Ureter (tissue), 1 donor: ENCODE results near the gene PRSS38. TPM values are rescaled to one million over a fixed set of nuclear protein-coding genes. Genes with fewer than 3 reads are reported as not detected.

Experiments used
- DNase-seq: peaks from one replicate; pipeline ENCODE4 v3.0.0-alpha.2; 2020; ENCODE audit warnings: low spot score
- total RNA-seq: library from RNA; stranded (reverse); gene quantifications from one replicate; pipeline ENCODE4 v1.2.4, GENCODE V29; 2023
- donor health status: DM: yes; HTN: yes; CAD: no.

The PRSS38 gene
- total RNA-seq, 1 donor from 2014 or later = not detected

DNA sequence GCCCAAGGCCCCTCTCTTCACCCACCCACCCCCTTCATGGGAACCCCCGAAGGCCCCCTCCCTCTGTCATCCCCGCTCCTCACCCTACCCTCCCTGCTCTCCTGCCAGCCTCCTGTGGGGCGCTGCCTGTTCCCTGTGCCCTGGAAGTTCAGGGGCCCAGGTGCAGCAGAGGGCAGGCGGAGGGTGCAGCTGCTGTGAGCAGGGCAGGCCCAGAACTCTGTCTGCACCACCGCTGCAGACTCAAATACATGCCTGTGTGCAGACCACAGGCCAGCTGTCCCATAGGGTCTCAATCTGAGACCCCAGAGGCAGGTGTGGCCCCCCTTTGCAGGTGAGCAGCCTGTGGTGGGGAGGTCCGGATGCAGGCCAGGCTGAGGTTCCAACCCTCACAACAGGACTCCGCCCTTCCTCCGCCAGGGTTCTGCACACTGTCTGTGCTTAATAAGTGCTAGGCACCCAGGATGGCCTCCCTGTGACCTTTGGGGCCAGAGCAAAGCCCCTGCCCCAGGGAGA, 69.7 kb downstream of the PRSS38 start:
- DNase-seq = no peak

DNA sequence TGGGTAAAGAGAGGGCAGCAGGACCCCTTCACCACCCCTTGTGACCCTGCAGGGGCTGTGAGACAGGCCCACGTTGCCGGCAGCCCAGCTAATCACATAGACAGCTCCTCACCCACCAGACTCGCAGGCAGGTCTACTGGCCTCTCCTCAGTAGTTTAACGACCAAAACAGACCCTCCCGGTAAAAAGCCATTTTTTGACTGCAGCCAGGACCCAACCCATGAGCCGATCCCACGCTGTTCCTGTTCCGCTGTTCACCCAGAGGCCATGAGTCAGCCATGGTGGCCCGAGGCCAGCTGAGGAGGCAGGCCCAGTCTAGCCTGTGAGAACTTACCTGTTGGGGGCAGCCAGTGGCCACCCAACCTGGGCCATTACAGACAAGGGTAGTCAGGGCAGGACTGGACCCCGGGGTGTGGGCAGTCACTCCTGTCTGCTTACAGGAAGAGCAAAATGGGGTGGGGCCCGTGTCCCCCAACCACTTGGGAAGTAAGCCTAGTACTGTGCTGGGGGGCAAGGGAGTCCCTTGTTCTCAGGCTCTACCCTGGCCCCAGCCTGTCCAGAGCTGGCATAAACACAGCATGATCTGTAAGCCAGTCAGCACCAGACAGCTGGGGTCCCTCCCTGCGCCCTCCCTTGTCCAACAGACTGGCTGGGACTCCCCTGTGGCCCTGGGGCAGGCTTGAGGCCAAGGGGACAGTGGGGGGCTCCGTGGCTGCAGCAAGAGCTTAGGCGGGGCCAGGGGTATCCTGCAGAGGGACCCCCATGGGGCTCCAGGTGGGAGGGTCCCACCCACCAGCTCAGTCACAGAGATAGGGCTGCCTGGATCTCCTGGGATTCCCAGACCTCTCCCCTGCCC, 70.4 kb downstream of the PRSS38 start:
- DNase-seq = peak; percentile 90

DNA sequence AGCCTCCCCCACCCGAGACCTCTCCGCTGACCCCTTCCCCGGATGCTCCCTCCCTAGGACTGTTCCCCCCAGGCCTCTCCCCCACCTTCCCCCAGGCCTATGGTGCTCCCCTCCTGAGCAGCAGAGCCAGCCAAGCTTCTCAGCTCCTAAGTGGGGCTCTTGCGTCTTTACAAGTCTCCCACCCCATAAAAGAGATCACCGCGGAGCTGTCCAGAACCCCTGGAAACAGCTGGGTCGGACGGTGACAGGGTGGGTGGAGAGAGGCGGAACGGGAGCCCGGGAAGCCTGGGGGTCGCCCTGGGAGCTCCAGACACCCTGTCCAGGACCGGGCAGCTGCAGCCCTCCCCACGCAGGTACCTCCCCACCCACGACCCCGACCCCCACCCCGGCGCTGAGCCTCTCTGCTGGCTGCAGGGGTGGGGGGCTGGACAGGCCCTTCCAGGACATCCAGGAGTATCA, 71.1 kb downstream of the PRSS38 start:
- DNase-seq = peak; percentile 42

DNA sequence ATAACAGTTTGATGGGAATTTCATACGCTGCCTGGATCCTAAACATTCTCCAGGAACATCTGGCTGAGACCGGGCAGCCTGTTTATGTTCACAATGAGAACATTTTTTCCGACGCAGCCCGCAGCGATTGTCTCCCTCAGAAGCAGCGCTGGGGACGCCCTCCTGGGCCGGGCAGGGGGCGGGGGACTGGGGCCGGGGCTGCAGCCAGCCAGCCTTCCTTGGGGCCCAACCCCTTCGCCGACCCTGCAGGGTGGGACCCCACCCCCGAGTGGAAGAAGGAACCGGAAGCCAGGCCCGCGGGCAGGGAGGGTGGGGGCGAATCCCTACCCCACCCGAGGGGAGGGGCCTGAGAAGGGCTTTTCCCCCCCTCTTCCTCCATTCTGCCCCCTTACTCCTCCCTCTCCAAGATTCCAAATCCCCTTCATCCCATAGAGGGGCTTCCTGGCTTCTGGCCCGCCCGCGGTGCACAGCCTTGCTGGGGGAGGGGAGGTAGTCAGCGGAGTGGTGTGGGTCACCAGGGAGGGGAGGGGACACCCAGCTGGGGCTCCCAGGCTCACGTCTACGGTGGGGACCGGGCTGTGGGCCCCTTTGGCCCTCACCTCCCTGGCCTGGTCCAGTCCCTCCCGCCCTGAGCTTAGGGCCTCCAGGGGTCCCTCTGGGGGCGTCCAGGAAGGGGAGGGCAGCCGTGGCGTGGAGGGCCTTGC, 71.7 kb downstream of the PRSS38 start:
- peak; percentile 85 for DNase-seq

DNA sequence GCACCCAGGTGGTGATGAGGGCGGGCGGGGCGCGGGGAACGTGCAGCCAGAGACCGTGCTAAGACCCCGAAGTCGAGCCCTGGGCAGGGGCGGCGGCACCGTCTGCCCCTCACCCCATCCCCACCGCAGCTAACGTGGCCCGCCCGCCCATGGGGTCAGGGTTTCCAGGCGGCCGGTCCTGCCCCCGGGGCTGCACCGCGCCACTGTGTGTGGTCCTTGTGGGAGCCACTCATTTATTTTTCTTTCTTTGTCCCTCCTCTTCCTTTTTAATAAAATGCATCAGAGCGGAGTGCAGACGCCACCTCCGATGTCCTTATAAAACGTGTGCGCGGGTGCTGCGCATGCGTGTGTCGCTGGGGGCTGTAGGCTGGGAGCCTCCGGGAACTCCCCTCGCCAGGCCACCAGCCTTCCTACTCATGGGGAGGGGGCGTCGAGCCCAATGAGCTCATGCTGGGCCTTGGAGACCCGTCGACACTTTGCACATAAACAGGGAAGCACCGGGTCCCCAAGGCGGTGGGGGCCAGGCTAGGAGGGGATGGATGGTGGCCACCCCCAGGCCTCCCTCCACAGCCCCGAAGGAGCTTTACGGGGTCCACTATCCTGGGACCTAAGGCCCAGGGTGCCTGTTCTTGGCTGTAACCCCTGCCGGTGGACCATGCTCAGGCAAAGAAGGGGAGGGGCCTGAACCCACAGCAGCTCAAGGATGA, 72.4 kb downstream of the PRSS38 start:
- peak; percentile 67 for DNase-seq

DNA sequence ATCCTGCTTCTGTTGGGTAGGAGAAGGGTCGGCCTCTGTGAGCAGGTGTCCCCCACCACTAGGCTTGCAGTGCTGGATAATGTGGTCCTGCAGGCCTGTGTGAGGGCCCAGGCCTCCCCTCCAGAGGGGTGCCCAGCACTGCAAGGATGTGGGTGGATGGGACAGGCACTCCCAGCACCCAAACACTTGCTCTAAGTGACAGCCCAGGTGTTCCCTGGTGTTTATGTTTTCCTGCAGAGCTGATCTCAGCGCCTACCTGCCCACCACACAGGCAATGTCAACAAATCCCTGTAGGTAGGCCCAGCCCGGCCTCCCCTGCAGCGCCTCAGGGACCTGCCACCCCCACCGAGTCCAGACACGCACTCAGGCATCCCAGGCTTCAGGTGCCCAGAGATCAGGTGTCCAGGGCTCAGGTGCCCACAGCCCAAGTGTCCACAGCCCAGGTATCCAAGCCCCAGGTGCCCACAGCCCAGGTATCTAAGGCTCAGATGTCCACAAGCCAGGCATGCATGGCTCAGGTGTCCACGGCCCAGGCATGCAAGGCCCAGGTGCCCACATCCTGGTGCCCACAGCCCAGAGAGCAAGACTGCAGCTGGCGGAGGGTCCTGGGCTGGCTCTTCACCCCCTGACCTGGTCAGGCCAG, 73.0 kb downstream of the PRSS38 start:
- DNase-seq = no peak

DNA sequence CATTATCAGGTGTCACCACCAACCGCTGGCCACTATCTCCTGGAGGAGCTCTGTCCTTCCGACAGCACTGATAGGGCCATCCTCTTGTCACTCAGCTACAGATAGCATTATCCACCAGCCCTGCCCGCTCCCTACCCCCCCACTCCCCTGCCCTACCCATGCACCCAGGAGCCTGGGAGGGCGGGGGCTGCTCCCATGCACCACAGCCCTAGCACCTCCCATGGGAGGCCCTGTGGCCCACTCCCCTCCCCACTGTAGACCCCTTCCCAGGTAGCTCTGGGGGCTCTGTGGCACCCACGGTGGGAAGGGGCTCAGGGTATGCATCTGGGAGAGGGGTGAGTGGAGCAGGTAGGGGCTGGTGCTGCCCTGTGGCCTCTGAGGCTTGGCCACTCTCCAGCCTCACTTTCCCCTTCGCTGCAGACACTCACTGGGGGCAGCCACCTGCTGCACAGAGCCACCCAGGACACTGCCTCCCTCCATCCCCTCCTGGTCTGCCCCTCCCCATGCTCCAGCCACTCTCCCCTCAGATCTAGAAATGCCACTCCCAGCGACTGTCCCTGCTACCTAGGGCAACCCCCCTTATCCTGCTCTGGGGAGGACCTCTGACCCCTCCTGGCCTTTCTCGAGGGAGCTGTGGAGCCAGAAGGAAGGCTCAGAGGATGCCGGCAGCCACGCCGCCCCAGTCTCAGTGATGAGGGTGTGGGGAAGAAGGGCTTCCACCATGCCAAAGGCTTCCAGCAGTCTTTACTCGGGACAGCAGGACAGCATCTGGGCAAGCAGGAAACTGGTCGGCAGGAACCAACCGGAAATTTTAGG, 73.8 kb downstream of the PRSS38 start:
- DNase-seq = no peak

DNA sequence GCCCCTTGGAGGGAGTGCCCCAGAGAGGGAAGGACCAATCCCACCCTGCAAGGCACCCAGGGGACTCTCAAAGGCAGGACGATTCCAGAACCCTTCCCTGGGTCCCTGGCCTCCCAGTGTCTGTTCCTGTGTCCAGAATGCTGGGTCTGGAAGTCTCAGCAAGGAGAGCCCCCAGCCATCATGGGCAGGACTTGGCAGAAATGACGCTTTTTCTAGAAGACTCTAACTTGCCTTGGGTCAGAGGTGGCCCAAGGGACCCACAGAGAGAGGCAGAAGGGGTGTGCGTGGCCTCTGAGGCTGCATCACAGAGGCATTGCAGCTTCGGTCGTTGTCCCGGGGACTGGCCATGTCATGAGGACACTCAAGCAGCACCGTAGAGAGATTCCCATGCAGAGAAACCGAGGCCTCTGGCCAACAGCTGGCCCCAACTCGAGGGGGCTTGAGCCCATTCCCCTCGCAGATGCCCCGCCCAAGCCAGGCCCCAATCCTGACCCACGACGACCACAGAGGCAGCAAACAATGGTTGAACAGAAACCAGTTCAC, 74.5 kb downstream of the PRSS38 start:
- peak; percentile 42 for DNase-seq

DNA sequence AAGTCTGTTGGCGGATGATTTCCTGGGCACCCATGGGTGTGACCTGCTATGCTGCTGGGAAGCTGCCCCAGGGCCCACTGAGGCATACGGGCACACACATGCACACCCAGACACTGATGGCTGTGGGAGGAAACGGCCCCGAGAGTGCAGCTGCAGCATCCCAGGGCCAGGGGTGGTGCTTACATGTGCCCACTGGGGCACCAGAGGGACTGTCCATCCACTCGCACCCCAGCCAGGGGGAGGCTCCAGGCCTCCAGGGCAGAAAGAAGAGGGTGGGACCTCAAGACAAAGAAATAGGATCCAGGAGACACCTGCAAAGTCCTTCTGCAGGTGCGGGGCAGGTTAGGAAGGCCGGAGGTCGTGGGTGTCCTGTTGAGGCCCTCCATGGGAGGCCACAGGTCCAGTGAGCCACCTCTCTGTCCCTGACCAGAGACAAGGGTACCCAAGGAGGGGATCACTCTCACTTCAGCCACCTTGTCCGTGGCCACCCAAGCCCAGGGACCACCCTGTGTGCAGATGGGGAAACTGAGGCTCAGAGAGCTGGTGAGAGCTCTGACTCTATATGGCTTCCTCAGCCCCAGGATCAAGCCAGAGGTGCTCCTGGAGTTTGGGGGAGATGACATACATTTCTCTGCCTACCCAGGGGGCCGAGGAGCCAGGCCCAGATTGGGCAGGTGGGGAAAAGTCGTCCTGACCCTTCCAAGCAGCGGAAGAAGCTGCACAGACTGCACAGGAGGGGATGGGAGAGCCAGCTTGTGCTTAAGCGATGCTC, 75.2 kb downstream of the PRSS38 start:
- DNase-seq = peak; percentile 30

DNA sequence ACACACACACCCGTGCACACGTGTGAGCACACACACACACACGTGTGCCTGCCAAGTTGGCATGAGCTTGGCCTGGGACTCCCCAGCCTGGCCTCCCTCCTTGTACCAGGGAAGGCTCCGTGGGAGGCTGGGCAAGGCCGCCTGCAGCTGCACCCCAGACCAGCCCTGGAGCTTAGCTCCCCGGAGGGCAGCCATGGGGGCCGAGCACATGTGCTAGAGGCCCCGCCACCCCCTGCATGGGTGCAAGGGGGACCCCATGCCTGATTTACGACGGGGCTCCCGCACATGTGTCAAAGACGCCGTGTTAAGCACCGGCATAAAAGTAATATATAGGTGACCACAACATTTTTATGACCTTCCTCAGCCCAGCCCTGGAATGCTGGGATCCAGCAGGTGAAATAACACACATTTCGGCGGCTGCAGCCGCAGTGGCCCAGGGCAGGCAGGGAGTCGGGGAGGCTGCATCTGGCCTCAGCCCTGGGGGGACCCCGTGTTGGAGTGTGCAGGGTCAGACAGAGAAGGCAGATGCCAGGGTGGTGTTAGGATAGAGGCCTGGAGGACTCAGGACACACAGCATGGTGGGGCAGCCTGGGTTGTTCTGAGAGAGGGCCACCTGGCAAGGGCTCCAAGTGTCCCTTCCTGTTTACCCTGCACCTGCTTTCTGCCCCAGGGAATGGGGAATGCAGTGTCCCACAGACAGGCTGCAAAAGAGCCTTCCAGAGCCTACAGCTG, 75.9 kb downstream of the PRSS38 start:
- DNase-seq = peak; percentile 35

DNA sequence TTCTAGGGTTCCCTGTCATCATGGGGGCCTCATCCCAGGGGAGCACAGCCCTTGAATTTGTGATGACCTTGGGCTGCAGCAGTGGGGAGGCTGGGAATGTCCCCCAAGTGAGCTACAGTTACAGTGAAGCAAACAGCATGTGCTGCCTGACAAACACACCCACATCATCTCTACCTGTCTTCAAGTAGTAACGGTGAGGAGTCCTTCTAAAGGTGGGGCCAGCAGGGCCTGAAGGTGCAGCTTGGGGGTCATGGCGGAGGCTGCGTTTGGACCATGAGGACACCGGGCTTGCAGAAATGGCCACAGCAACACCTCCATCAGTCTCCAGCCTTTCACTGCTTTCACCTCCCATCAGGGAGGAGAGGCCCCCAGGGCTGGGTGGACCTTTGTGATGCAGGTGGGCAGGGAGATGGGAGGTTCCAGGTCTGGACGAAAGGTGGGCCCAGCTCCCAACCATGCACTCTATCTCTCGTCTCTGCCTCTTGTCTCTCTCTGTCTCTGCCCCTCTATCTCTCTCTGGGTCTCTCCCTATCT, 76.5 kb downstream of the PRSS38 start:
- DNase-seq = peak; percentile 37

DNA sequence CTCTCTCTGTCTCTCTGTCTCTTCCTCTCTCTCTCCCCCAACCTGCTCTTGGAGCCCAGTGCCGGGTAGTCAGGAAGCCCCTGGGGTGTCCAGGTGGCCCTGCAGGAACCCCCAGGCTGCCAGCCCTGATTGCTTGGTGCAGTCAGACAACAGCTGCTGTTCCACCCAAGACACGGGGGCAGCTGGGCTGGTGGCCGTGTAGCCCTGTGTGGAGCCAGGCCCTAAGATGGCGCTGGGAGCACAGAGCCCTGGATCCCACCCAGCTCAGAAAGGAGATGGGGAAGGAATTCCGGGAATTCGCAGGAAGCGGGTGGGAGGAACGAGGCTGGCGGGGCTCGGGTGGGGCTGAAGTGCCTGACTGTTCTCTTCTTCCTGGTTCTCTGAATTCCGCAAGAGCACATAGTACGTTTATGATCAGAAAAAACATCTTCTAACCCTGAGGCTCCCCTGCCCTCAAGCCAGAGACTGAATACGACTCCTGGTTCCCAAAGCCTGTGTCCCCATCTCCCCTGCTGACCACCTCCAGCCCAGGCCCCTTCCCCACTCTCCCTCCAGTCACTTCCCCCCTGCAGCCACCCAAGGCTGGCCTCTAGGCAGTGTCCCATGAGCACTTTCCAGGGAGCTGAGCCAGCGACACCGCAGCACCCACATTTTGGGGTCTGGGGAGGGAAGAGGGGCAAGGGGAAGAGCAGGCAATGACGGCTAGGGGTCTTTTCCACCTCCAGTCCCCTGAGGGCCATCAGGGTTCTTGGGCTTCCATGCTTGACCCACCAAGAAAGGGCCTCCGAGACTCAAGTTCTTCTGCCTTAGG, 77.2 kb downstream of the PRSS38 start:
- peak; percentile 42 for DNase-seq

DNA sequence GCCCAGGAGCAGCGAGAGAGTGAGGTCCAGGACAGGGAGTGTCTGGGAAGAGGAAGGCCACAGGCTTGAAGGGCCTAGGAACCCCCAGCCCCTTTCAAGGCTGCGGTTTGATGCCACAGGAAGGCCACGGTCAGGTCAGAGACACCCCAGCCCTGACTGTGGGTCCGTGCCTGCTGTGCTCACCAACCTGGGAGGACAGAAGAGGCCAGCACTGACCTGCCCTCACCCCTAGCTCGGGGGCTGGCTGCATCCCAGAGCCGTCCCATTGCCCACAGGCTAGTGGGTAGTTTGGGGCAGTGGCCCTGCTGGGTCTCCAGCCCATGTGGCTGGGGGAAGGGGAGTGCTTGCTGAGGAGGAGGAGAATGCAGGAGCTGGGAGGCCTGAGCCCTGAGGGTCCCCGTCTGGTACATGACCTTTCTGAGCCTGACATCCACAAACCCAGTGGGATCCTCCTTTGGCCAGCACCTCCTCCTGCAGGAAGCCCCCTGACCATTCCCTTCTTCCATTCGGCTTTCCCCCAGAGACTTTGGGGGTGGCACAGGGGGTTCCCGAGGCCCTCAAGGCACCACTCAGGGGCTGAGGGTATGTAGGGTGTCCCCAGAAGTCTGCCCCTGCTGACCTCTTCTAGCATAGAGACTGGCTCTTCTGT, 77.9 kb downstream of the PRSS38 start:
- peak; percentile 34 for DNase-seq

DNA sequence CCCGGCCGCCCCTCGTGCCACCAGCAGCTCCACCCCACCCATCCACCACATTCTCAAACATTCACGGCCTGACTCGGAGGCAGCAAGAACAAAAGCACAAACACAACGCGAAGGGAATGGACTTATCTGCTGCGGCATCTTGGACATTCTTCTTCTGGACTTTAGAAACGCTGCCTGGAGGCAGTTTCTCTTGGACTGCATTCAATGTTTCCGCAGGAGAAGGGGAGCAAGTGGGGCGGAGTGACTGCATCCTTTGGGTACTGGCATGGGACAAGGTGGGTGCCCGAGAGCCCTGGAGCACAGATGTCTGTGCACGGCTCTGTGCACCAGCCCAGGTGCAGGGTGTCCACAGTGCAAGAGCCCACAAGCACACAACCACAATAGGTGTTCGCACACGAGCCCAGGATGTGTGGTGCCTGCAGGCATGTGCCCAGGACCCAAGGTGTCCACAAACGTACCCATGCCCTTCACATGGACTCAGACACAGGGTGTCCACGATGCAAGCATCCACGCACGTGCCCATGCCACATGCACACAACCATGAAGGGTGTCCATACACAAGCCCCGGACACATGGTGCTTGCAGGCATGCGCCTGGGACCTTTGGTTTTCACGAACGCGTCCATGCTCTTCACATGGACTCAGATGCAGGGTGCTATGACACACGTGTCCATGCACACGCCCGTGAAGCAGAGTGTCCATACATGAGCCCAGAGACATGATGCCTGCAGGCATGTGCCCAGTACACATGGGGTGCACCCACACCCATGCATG, 78.7 kb downstream of the PRSS38 start:
- DNase-seq = peak; percentile 36

DNA sequence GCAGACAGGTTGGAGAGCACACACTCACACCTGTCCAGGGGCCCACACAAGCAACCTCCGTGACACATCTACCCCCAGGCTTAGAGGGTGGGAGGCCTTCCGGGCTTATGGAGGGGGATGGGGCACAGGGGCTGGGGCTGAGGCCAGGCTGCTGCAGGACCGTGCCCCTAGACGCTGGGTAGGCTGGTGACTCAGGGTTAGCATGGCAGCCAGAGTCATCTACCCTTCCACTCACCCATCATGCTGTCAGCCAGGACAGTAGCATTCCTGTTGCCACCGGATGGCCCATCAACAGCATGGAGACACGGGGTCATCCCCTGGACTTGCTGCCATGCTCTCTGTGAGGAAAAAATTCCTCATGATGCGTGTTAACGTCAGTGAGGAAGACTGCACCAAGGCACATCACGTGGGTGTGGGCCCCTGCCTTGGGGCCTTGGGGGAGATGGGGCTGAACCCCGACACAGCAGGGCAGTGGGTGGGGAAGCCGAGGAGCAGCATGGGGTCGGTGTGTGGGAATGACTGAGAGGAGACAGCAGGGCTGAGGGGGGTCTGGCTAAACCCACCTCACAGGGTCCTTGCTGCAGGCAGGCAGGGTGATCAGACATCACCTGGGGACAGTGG, 79.5 kb downstream of the PRSS38 start:
- DNase-seq = no peak
